ENCODE data around the gene PTPN23.
A peak's percentile ranks its signal among the peaks of the same experiment; 100 is the strongest.

The PTPN23 gene

GRCh38 chr3:47406762-47407149 lies 25.9 kb downstream of the PTPN23 start:
- Mint-ChIP-seq H3K4me1 (peaks cover 6 to 15% of the 10 kb centered on the region in 2 donors), H3K36me3 (peaks cover 26 to 55% of the 10 kb centered on the region in 2 donors), H3K27ac (peak overlapping the region; percentile 65), H3K27me3 (no peaks in the 10 kb centered on the region), H3K9me3 (no peaks in the 10 kb centered on the region), H3K4me3 (no peak overlapping the region)
- ATAC-seq (replicated peaks): peak in 1 of 2 donors; percentile 35
- DNase-seq: no peak

- Mint-ChIP-seq H3K27ac (peak overlapping the region; percentile 37), H3K4me1 (peaks cover 6 to 15% of the 10 kb centered on the region in 2 donors), H3K9me3 (no peaks in the 10 kb centered on the region), H3K36me3 (peaks cover 30 to 59% of the 10 kb centered on the region in 2 donors), H3K27me3 (no peaks in the 10 kb centered on the region), H3K4me3 (no peak overlapping the region)
- DNase-seq: no peak
- ATAC-seq (replicated peaks): no peak
Measured at GRCh38 chr3:47407237-47407636, 26.4 kb downstream of the PTPN23 start.

- Mint-ChIP-seq H3K9me3 (no peaks in the 10 kb centered on the region), H3K36me3 (peaks cover 34 to 62% of the 10 kb centered on the region in 2 donors), H3K4me1 (peaks cover 6 to 19% of the 10 kb centered on the region in 2 donors), H3K4me3 (no peak overlapping the region), H3K27ac (peak overlapping the region; percentile 77), H3K27me3 (no peaks in the 10 kb centered on the region)
- no peak for ATAC-seq (replicated peaks)
- DNase-seq: no peak
Measured at GRCh38 chr3:47407896-47408838, 27.3 kb downstream of the PTPN23 start.

GRCh38 chr3:47408839-47409229 lies 28.0 kb downstream of the PTPN23 start:
- Mint-ChIP-seq H3K27me3 (no peaks in the 10 kb centered on the region), H3K9me3 (no peaks in the 10 kb centered on the region), H3K27ac (no peak overlapping the region), H3K36me3 (peaks cover 37 to 62% of the 10 kb centered on the region in 2 donors), H3K4me1 (peaks cover 6 to 18% of the 10 kb centered on the region in 2 donors), H3K4me3 (no peak overlapping the region)
- DNase-seq (no peak), ATAC-seq (replicated peaks) (no peak)

- peaks cover 41 to 66% of the 10 kb centered on the region in 2 donors for H3K36me3 Mint-ChIP-seq
- no peaks in the 10 kb centered on the region for H3K27me3 Mint-ChIP-seq
- H3K4me3 Mint-ChIP-seq: no peak overlapping the region
- H3K9me3 Mint-ChIP-seq: no peaks in the 10 kb centered on the region
- peaks cover 10 to 22% of the 10 kb centered on the region in 2 donors for H3K4me1 Mint-ChIP-seq
- no peak for ATAC-seq (replicated peaks)
- peak overlapping the region; percentile 73 for H3K27ac Mint-ChIP-seq
- no peak for DNase-seq
Measured at GRCh38 chr3:47409284-47409683, 28.5 kb downstream of the PTPN23 start.

- H3K4me3 Mint-ChIP-seq: peak overlapping the region in 1 of 2 donors; percentile 41
- H3K27ac Mint-ChIP-seq: peak overlapping the region; percentile 73
- peaks cover 44 to 63% of the 10 kb centered on the region in 2 donors for H3K36me3 Mint-ChIP-seq
- no peaks in the 10 kb centered on the region for H3K9me3 Mint-ChIP-seq
- H3K27me3 Mint-ChIP-seq: no peaks in the 10 kb centered on the region
- peaks cover 15 to 23% of the 10 kb centered on the region in 2 donors for H3K4me1 Mint-ChIP-seq
- DNase-seq (no peak), ATAC-seq (replicated peaks) (no peak)
Measured at GRCh38 chr3:47409688-47410416, 29.0 kb downstream of the PTPN23 start.

- DNase-seq: no peak
- ATAC-seq (replicated peaks): no peak
- Mint-ChIP-seq H3K27ac (peak overlapping the region; percentile 76), H3K4me1 (peaks cover 19 to 23% of the 10 kb centered on the region in 2 donors), H3K4me3 (peak overlapping the region in 1 of 2 donors; percentile 41), H3K27me3 (no peaks in the 10 kb centered on the region), H3K9me3 (no peaks in the 10 kb centered on the region), H3K36me3 (peaks cover 47 to 64% of the 10 kb centered on the region in 2 donors)
Measured at GRCh38 chr3:47410417-47410720, 29.5 kb downstream of the PTPN23 start.

- ATAC-seq (replicated peaks) (no peak), DNase-seq (no peak)
- H3K4me1 Mint-ChIP-seq: peaks cover 19 to 29% of the 10 kb centered on the region in 2 donors
- H3K9me3 Mint-ChIP-seq: no peaks in the 10 kb centered on the region
- H3K4me3 Mint-ChIP-seq: no peak overlapping the region
- peaks cover 47 to 67% of the 10 kb centered on the region in 2 donors for H3K36me3 Mint-ChIP-seq
- peak overlapping the region; percentile 76 for H3K27ac Mint-ChIP-seq
- no peaks in the 10 kb centered on the region for H3K27me3 Mint-ChIP-seq
Measured at GRCh38 chr3:47410801-47411646, 30.2 kb downstream of the PTPN23 start.

GRCh38 chr3:47411696-47412452 lies 31.1 kb downstream of the PTPN23 start:
- Mint-ChIP-seq H3K9me3 (no peaks in the 10 kb centered on the region), H3K4me3 (no peak overlapping the region), H3K4me1 (peaks cover 18 to 32% of the 10 kb centered on the region in 2 donors), H3K36me3 (peaks cover 51 to 64% of the 10 kb centered on the region in 2 donors), H3K27me3 (no peaks in the 10 kb centered on the region), H3K27ac (peak overlapping the region; percentile 56)
- DNase-seq (no peak), ATAC-seq (replicated peaks) (no peak)

GRCh38 chr3:47412453-47412756 lies 31.6 kb downstream of the PTPN23 start:
- no peak overlapping the region for H3K4me3 Mint-ChIP-seq
- peaks cover 53 to 60% of the 10 kb centered on the region in 2 donors for H3K36me3 Mint-ChIP-seq
- ATAC-seq (replicated peaks) (no peak), DNase-seq (no peak)
- H3K9me3 Mint-ChIP-seq: no peaks in the 10 kb centered on the region
- peak overlapping the region; percentile 56 for H3K27ac Mint-ChIP-seq
- H3K4me1 Mint-ChIP-seq: peaks cover 18 to 32% of the 10 kb centered on the region in 2 donors
- H3K27me3 Mint-ChIP-seq: no peaks in the 10 kb centered on the region

GRCh38 chr3:47412842-47413520 lies 32.2 kb downstream of the PTPN23 start:
- ATAC-seq (replicated peaks) (no peak), DNase-seq (no peak)
- no peak overlapping the region for H3K4me3 Mint-ChIP-seq
- no peaks in the 10 kb centered on the region for H3K27me3 Mint-ChIP-seq
- peaks cover 18 to 32% of the 10 kb centered on the region in 2 donors for H3K4me1 Mint-ChIP-seq
- peak overlapping the region; percentile 62 for H3K27ac Mint-ChIP-seq
- peaks cover 49 to 54% of the 10 kb centered on the region in 2 donors for H3K36me3 Mint-ChIP-seq
- H3K9me3 Mint-ChIP-seq: no peaks in the 10 kb centered on the region

- H3K27me3 Mint-ChIP-seq: no peaks in the 10 kb centered on the region
- H3K9me3 Mint-ChIP-seq: no peaks in the 10 kb centered on the region
- peaks cover 49% of the 10 kb centered on the region in 2 donors for H3K36me3 Mint-ChIP-seq
- DNase-seq: no peak
- H3K27ac Mint-ChIP-seq: peak overlapping the region; percentile 62
- ATAC-seq (replicated peaks): no peak
- H3K4me1 Mint-ChIP-seq: peaks cover 18 to 33% of the 10 kb centered on the region in 2 donors
- no peak overlapping the region for H3K4me3 Mint-ChIP-seq
Measured at GRCh38 chr3:47413751-47414150, 32.9 kb downstream of the PTPN23 start.

- no peaks in the 10 kb centered on the region for H3K27me3 Mint-ChIP-seq
- no peak for DNase-seq
- peaks cover 53% of the 10 kb centered on the region in 2 donors for H3K36me3 Mint-ChIP-seq
- H3K4me1 Mint-ChIP-seq: peaks cover 20 to 37% of the 10 kb centered on the region in 2 donors
- peak overlapping the region; percentile 88 for H3K27ac Mint-ChIP-seq
- no peaks in the 10 kb centered on the region for H3K9me3 Mint-ChIP-seq
- no peak for ATAC-seq (replicated peaks)
- no peak overlapping the region for H3K4me3 Mint-ChIP-seq
Measured at GRCh38 chr3:47414161-47414564, 33.3 kb downstream of the PTPN23 start.
